Karpas-422 (cell line): ENCODE results near the gene DR1. TPM values are rescaled to one million over a fixed set of nuclear protein-coding genes. Genes with fewer than 3 reads are reported as not detected.

ENCODE experiments used
- DNase-seq: peaks from one replicate; pipeline ENCODE4 v3.0.0-alpha.2; 2015
- H2AFZ ChIP-seq: fragments of 200-600 bp; sonication (generic); 2 replicates; pipeline ENCODE4 v1.6.1; 2014; ENCODE audit warnings: antibody characterized with exemption, low read length, mixed read lengths
- H3K27ac ChIP-seq: fragments of 200-600 bp; sonication (generic); 2 replicates; pipeline ENCODE4 v1.5.1; 2014; ENCODE audit warnings: mild to moderate bottlenecking, low read length, moderate library complexity
- H3K27me3 ChIP-seq: fragments of 200-600 bp; sonication (generic); 2 replicates; pipeline ENCODE4 v1.6.1; 2014; ENCODE audit warnings: low read length, mixed read lengths
- H3K36me3 ChIP-seq: fragments of 200-600 bp; sonication (generic); 2 replicates; pipeline ENCODE4 v1.6.1; 2014; ENCODE audit warnings: low read length, mixed read lengths; ENCODE audit not compliant: insufficient read depth
- H3K4me1 ChIP-seq: fragments of 200-600 bp; sonication (generic); 2 replicates; pipeline ENCODE4 v1.6.1; 2014; ENCODE audit warnings: mild to moderate bottlenecking, low read length, mixed read lengths
- H3K4me2 ChIP-seq: fragments of 200-600 bp; sonication (generic); 2 replicates; pipeline ENCODE4 v1.6.1; 2014; ENCODE audit warnings: low read length, low read depth, mild to moderate bottlenecking; ENCODE audit not compliant: poor library complexity, severe bottlenecking
- H3K4me3 ChIP-seq: fragments of 200-600 bp; sonication (generic); 2 replicates; pipeline ENCODE4 v1.5.1; 2014; ENCODE audit warnings: mild to moderate bottlenecking, antibody characterized with exemption, low read length, mixed read lengths
- H3K79me2 ChIP-seq: fragments of 200-600 bp; sonication (generic); 2 replicates; pipeline ENCODE4 v1.6.1; 2014; ENCODE audit warnings: mild to moderate bottlenecking, low read length, mixed read lengths
- H3K9ac ChIP-seq: fragments of 200-600 bp; sonication (generic); 2 replicates; pipeline ENCODE4 v1.6.0; 2014; ENCODE audit warnings: low read length
- H3K9me2 ChIP-seq: fragments of 200-600 bp; sonication (generic), shearing (Covaris generic); replicated peaks from 2 replicates; pipeline ENCODE4 v1.6.0; 2014; ENCODE audit warnings: mild to moderate bottlenecking, low read length, moderate library complexity; ENCODE audit not compliant: insufficient read depth
- H3K9me3 ChIP-seq: fragments of 300-700, 200-600 bp; sonication (generic); 2 replicates; pipeline ENCODE4 v1.6.1; 2014; ENCODE audit warnings: low read length, mixed read lengths
- H4K20me1 ChIP-seq: fragments of 200-600 bp; sonication (generic); 2 replicates; pipeline ENCODE4 v1.6.1; 2014; ENCODE audit warnings: mild to moderate bottlenecking, antibody characterized with exemption, low read length, low read depth; ENCODE audit not compliant: insufficient read depth
- total RNA-seq: library from RNA; depleted of rRNA; stranded (reverse); fragments of >200 nt; shearing (Covaris generic); gene quantifications from 2 replicates; pipeline ENCODE4 v1.2.3, GENCODE V29; 2014; ENCODE audit warnings: low replicate concordance

DR1 gene
- total RNA-seq, 1 experiment from 2014 or later: 26.9 TPM

- Histone ChIP-seq H3K4me2 (no peak overlapping the region), H2AFZ (no peak overlapping the region), H3K4me1 (no peaks in the 10 kb centered on the region), H3K36me3 (no peaks in the 10 kb centered on the region), H3K4me3 (no peak overlapping the region), H3K27ac (no peak overlapping the region), H3K9me2 (no peaks in the 10 kb centered on the region), H3K79me2 (no peaks in the 10 kb centered on the region), H3K9me3 (no peaks in the 10 kb centered on the region), H3K27me3 (no peaks in the 10 kb centered on the region), H3K9ac (no peak overlapping the region), H4K20me1 (no peaks in the 10 kb centered on the region)
- no peak for DNase-seq
These were observed 27.8 kb upstream of the DR1 start for GRCh38 chr1:93317943-93318342.

DNA sequence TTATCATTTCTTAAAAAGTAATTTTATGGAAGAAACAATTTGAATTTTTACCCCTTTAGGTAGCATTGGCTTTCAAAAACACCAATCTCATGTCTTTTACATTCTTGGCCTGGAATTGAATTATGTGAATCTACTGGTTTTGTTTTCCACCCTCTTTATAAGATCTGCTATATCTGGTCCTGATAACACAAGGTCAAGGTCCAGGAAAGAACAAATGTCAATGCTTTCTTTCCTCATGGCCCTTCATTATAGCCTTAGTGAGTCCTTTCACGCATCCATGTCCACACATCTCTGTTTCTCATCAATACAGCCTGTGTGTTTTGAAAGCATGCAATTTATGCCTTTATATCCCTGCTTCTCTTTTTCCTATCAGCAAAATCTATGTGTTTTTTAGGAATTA, 24.0 kb upstream of the DR1 start:
- Histone ChIP-seq H3K4me2 (no peak overlapping the region), H3K27me3 (no peaks in the 10 kb centered on the region), H3K27ac (no peak overlapping the region), H3K9me3 (no peaks in the 10 kb centered on the region), H3K4me3 (no peak overlapping the region), H3K4me1 (no peaks in the 10 kb centered on the region), H3K9me2 (no peaks in the 10 kb centered on the region), H3K36me3 (no peaks in the 10 kb centered on the region), H3K79me2 (no peaks in the 10 kb centered on the region), H2AFZ (no peak overlapping the region), H4K20me1 (no peaks in the 10 kb centered on the region), H3K9ac (no peak overlapping the region)
- DNase-seq: no peak

DNA sequence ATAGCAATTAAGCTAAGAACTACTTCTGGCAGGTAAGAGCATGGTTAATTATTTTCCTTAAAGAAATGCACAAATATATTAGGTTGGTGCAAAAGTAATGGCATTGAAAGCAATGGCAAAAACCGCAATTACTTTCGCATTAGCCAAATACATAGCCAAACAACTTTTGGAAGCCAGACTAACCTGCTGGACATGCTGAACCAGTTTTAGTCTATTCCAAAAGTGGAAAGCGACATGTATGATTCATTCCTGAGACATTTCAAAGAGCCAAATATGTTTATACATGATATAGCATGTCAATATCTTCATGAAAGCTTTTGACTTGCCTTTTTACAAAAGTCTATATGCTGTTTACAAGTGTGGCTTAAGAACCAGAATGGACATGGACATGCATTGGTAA, 23.4 kb upstream of the DR1 start:
- no peak overlapping the region for H3K27ac ChIP-seq
- no peaks in the 10 kb centered on the region for H3K9me2 ChIP-seq
- no peaks in the 10 kb centered on the region for H3K4me1 ChIP-seq
- H3K36me3 ChIP-seq: no peaks in the 10 kb centered on the region
- no peak overlapping the region for H3K4me3 ChIP-seq
- no peaks in the 10 kb centered on the region for H4K20me1 ChIP-seq
- H2AFZ ChIP-seq: no peak overlapping the region
- H3K9me3 ChIP-seq: no peaks in the 10 kb centered on the region
- no peaks in the 10 kb centered on the region for H3K27me3 ChIP-seq
- DNase-seq: no peak
- H3K79me2 ChIP-seq: no peaks in the 10 kb centered on the region
- no peak overlapping the region for H3K4me2 ChIP-seq
- H3K9ac ChIP-seq: no peak overlapping the region

DNA sequence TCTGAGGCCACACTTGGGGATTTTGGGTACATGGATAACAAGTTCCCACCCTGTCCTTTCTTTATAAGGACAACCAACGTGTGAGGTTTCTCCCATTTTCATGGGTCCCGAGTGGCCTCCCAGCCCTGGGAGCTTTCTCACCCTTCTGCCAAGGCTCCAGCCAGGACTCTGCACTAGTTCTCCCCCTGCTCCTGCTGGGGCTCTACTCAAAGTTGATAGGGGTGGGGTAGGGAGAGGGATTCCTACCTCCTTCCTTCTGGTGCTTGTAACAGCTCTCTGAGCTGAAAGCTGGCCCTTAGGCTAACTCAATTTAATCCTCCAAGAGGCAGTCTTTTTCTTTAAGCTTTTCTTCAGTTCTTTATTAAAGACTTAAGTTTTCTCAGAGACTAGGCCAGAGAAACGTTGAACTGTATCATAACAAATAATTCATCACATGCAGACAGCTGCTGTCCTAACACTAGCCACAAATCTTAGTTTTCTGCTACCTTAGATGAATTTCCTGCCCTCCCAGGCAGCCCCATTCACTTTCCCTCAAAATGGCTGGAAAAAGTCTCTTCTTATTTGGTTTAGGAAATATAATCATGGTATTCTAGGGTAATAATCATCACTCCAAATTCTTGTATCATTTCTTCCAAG, 22.4 kb upstream of the DR1 start:
- H3K9me2 ChIP-seq: no peaks in the 10 kb centered on the region
- H2AFZ ChIP-seq: no peak overlapping the region
- H3K27me3 ChIP-seq: no peaks in the 10 kb centered on the region
- H3K4me3 ChIP-seq: no peak overlapping the region
- no peak overlapping the region for H3K27ac ChIP-seq
- H3K79me2 ChIP-seq: no peaks in the 10 kb centered on the region
- no peaks in the 10 kb centered on the region for H3K9me3 ChIP-seq
- no peaks in the 10 kb centered on the region for H3K4me1 ChIP-seq
- no peak for DNase-seq
- no peak overlapping the region for H3K4me2 ChIP-seq
- H4K20me1 ChIP-seq: no peaks in the 10 kb centered on the region
- H3K9ac ChIP-seq: no peak overlapping the region
- no peaks in the 10 kb centered on the region for H3K36me3 ChIP-seq

- no peaks in the 10 kb centered on the region for H3K9me2 ChIP-seq
- H3K4me1 ChIP-seq: no peaks in the 10 kb centered on the region
- no peak overlapping the region for H3K27ac ChIP-seq
- H3K36me3 ChIP-seq: no peaks in the 10 kb centered on the region
- no peaks in the 10 kb centered on the region for H4K20me1 ChIP-seq
- no peak overlapping the region for H3K4me3 ChIP-seq
- no peak overlapping the region for H3K4me2 ChIP-seq
- DNase-seq: no peak
- H3K9me3 ChIP-seq: no peaks in the 10 kb centered on the region
- no peaks in the 10 kb centered on the region for H3K27me3 ChIP-seq
- no peaks in the 10 kb centered on the region for H3K79me2 ChIP-seq
- no peak overlapping the region for H3K9ac ChIP-seq
- H2AFZ ChIP-seq: no peak overlapping the region
These were observed 20.9 kb upstream of the DR1 start for GRCh38 chr1:93324486-93325464.

GRCh38 chr1:93328809-93329760, 16.6 kb upstream of the DR1 start:
- no peaks in the 10 kb centered on the region for H4K20me1 ChIP-seq
- H3K4me1 ChIP-seq: no peaks in the 10 kb centered on the region
- no peaks in the 10 kb centered on the region for H3K9me3 ChIP-seq
- no peak for DNase-seq
- H3K9me2 ChIP-seq: no peaks in the 10 kb centered on the region
- H3K4me2 ChIP-seq: no peak overlapping the region
- H3K27me3 ChIP-seq: no peaks in the 10 kb centered on the region
- no peaks in the 10 kb centered on the region for H3K36me3 ChIP-seq
- no peaks in the 10 kb centered on the region for H3K79me2 ChIP-seq
- H3K9ac ChIP-seq: no peak overlapping the region
- no peak overlapping the region for H3K4me3 ChIP-seq
- no peak overlapping the region for H2AFZ ChIP-seq
- H3K27ac ChIP-seq: no peak overlapping the region; the same call in 1 of the 2 replicates

- H3K4me2 ChIP-seq: no peak overlapping the region
These were observed 15.5 kb upstream of the DR1 start for GRCh38 chr1:93330196-93330595.

GRCh38 chr1:93330617-93331016, 15.1 kb upstream of the DR1 start:
- Histone ChIP-seq H3K36me3 (no peaks in the 10 kb centered on the region), H3K9ac (no peak overlapping the region), H4K20me1 (no peaks in the 10 kb centered on the region), H3K9me3 (no peaks in the 10 kb centered on the region), H3K4me2 (no peak overlapping the region), H3K27me3 (no peaks in the 10 kb centered on the region), H3K4me3 (no peak overlapping the region), H3K4me1 (no peaks in the 10 kb centered on the region), H3K27ac (no peak overlapping the region), H3K9me2 (no peaks in the 10 kb centered on the region), H2AFZ (no peak overlapping the region), H3K79me2 (no peaks in the 10 kb centered on the region)
- no peak for DNase-seq

More at GRCh38 chr1:93330196-93330595, 15.5 kb upstream of the DR1 start:
- Histone ChIP-seq H3K27me3 (no peaks in the 10 kb centered on the region), H3K4me3 (no peak overlapping the region), H3K27ac (no peak overlapping the region), H3K36me3 (no peaks in the 10 kb centered on the region), H3K4me1 (no peaks in the 10 kb centered on the region), H2AFZ (no peak overlapping the region), H4K20me1 (no peaks in the 10 kb centered on the region), H3K79me2 (no peaks in the 10 kb centered on the region), H3K9me3 (no peaks in the 10 kb centered on the region), H3K9me2 (no peaks in the 10 kb centered on the region), H3K9ac (no peak overlapping the region)
- no peak for DNase-seq
